GM19397 (cell line): ENCODE results near the gene STK40.

ENCODE experiments used
- ATAC-seq: cut with Tn5 transposase; IDR thresholded peaks from one replicate; pipeline ENCODE4 v1.9.1; 2021; ENCODE audit warnings: mild to moderate bottlenecking, moderate library complexity; ENCODE audit not compliant: unreplicated experiment

Gene STK40

GRCh38 chr1:36398370-36398977 is 12.8 kb upstream of the STK40 start:
- ATAC-seq = no peak

DNA sequence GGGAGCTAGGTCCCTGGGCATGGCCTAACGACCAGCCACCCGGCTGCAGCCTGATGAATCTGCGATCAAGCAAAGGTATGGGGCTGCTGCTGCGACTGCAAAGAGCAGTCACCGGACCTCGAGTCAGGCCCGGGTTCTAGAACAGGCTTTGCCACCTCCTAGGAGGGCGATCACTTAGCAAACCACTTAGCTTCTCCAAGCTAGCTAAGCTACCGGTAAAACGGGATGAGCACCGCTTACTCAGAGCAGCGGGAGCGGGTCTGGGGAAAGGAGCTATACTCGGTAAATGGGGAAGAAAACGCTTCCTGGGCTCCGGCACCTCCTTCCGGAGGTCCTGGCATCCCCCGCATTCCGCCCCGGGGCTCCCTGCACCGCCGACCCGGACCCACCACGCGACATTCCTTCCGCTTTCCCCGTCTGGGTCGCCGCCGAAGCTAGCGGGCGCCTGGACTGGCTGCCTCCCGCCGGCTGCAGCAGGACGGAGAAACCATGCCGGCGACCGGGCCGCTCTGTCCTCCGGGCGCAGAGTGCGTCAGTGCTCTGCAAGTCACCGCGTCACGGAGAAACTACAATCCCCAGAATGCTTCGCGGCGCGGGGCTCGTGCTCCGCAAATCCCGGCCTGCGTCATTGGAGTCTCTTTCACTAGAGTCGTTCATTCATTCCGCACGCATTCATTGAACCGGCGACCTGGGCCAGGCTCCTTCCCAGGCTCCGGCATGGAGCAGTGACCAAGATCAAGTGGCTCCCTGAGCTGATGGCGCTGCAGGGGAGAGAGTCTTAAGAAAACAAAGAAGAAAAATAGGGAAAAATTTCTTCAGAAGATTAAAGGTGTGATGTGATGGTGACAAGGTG is 11.9 kb upstream of the STK40 start, which contains the start of gene LSM10:
Gene LSM10, minus strand, starts transcription at position 531 of the 853 bp plus-strand sequence. CDS start 3,779 bp downstream, outside the sequence.
- ATAC-seq = peak; percentile 85

GRCh38 chr1:36397083-36397377 is 11.3 kb upstream of the STK40 start:
- ATAC-seq = no peak

DNA sequence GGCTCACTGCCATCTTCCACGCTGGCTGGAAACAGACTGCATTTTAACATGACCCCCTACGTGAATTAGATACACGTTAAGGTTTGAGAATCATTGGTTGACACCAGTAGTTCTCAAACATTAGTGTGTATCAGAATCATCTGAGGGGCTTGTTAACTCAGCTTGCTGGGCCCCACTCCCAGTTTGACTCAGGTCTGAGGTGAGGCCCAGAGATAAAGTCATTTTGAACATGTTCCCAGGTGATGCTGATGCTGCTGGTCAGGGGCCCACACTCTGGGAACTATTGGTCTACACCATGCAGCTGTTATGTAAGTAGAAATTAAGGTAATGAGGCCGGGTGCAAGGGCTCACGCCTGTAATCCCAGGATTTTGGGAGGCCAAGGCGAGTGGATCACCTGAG is 10.6 kb upstream of the STK40 start:
- ATAC-seq = no peak

GRCh38 chr1:36393686-36394085 is 8.0 kb upstream of the STK40 start:
- no peak for ATAC-seq

- ATAC-seq = no peak
Observed at GRCh38 chr1:36392836-36393235, 7.1 kb upstream of the STK40 start.

- no peak for ATAC-seq
Observed at GRCh38 chr1:36391271-36391670, 5.5 kb upstream of the STK40 start.

DNA sequence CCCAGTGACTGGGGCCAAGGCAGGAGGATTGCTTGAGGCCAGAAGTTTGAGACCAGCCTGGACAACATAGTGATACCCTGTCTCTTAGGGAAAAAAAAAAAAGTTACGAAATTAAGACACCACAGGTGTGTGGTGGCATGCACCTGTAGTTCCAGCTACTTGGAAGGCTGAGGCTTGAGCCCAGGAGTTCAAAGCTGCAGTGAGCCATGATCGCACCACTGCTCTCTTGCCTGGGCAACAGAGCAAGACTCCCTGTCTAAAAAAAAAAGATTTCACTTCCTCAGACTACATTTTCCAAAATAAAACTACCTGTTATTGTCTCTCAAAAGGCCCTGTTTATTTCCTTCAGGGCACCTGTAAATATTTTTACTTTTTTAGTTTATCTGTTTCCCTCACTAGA is 4.7 kb upstream of the STK40 start:
- no peak for ATAC-seq

DNA sequence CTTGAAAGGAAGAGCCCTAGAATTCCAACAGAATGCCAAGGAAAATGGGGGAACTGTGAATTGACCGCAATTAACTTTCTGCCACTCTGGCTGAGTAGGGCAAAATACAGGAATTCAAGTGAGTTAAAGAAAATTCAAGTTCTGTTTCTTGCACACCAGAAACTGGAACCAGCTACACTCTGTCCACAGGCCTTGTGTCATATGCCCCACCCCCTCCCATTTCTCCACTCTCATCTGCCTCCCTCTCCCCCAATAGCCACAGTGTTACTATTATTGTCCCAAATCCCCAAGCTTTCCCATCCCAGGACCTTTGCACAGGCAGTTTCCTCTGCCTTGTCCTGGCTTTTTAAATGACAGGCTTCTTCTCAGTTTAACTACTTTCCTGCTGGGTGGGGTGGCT is 4.3 kb upstream of the STK40 start:
- no peak for ATAC-seq

DNA sequence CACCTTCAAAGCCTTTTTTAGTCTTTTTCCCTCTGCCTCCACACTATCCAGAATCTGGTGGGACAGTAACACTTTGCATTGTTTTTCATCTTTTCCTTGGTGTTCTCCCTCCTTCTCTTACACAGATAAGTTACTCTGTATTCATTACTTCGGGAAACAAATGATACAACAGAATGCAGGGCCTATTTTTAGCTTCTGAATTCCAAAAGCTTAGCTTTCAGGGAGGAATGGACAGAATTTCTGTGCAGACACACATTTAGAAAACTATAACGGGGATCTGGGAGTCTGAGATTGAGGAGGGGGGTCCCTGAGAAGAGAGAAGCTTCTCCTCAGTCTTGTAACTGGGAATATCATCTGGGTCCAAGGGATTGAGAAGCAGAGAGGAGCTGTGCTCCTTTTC is 3.5 kb upstream of the STK40 start:
- no peak for ATAC-seq

DNA sequence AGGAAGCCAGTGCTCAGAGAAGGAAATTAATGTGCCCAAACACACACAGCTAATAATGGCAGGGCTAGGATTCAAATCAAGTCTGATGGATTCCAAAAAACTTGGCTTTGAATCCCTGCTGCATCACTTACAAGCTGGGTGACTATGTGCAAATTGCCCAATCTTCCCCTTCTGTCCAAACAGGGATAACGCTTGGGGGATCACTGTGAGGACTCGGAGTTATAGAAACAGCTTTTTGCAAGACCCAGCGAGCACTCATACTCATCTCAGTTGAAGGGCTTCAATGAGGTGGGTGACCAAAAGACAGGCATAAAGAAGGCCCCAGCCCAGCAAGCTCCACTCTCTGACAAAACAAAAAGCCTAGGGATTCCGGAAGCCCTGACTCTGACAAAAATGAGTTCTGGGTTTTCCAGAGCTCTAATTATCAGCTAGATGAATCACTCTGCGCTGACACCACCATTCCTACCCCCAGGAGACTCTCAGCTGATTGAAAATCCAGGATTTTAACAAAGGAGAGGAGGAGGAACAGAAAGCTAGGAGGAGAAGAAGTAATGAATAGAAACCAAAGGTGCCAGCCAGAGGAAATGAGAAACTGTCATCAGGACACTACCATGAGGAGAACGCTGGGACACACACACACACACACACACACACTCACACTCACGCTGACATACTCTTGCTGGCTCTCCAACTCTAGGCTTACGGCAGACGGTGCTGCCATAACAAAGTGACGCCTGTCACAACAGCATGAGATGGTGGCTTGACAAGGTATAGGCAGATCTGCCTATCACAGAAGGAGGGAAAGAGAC is 1.6 kb upstream of the STK40 start:
- ATAC-seq = no peak

DNA sequence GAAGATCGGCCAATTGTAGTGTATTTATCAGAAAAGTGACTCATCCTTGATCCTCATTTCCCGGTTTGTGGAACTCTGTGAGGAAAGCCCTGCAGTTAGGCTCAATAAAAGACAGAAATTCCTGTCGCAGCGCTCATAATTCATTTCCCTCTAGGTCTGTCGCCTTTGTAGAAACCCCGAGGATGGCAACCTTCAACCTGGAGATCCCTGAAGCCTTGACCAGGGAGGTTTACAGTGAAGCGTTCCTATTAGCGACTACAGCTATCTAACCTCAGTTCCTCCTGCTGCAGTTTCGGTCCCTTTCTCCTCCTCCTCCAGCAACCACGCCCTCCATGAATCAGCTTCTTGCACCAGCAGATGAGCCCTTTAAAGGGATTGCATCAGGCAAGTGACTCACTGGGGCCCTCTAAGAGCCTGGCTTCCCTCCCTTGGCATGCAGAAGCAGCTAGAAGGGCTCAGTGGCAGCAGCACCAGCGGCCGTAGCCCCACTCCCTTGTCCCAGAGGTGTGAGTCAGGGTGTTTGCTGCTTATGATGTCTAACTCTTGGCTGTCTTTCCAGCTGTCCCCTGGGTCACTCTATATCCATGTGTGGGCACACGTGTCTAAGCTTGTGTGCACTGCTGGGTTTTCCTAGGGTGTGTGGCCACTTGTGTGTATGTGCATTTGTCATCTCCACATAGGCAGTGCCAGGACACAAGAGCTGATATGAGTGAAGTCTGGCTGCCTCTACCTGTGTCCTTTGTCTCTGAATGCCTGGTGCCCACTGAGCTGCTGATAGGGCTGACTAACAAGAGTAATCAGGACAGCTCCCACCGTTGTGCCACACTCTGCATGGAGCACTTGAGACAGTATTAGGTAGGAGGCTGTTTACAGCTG is 779 bp upstream of the STK40 start:
- ATAC-seq = peak; percentile 27

GRCh38 chr1:36384542-36385409 is 948 bp downstream of the STK40 start:
- no peak for ATAC-seq

GRCh38 chr1:36383240-36383639 is 2.5 kb downstream of the STK40 start:
- ATAC-seq = no peak

DNA sequence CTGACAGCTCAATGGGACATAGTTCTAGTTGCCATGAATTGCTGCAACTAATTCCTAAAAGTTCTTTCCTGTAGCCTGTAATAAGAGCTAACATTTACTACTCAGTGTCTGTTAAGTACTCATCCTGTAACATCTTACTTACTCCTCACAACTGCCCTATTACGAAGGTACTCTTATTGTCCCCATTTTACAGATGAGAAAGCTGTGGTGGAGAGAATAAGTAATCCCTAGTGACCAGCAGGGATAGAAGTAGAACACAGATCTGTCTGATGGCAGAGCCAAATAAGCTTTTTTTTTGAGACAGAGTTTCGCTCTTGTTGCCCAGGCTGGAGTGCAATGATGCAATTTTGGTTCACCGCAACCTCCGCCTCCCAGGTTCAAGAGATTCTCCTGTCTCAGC is 3.1 kb downstream of the STK40 start:
- no peak for ATAC-seq

- ATAC-seq = no peak
Observed at GRCh38 chr1:36382231-36382630, 3.5 kb downstream of the STK40 start.

DNA sequence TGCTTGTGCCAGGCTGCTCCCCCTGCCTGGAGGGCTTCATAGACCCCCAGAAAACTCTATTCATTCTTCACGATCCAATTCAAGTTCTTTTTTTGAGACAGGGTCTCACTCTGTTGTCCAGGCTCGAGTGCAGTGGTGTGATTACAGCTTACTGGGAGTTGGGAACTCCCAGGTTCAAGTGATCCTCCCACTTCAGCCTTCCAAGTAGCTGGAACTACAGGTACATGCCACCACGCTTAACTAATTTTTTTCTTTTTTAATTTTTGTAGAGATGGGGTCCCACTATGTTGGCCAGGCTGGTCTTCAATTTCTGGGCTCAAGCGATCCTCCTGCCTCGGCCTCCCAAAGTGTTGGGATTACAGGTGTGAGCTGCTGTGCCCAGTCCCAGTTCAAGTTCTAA is 4.3 kb downstream of the STK40 start:
- ATAC-seq = no peak

DNA sequence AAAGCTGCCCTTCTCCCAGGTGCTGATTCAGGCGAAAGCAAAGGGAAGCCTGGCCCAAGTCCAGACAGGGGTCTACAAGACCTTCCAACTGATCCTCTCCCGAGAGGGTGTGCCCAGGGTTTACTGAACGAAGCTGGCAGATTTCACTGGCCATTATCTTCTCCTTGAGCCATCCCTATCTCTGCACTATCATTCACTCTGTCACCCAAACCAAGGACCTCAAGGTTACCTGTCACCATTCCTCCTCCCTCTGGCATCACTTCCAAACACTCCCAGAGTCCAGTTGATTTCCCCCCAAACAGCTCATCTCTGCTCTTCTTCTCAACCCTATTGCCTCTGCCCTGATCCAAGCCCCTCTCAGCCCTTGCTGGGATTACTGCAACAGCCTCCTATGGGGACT is 4.9 kb downstream of the STK40 start:
- no peak for ATAC-seq

DNA sequence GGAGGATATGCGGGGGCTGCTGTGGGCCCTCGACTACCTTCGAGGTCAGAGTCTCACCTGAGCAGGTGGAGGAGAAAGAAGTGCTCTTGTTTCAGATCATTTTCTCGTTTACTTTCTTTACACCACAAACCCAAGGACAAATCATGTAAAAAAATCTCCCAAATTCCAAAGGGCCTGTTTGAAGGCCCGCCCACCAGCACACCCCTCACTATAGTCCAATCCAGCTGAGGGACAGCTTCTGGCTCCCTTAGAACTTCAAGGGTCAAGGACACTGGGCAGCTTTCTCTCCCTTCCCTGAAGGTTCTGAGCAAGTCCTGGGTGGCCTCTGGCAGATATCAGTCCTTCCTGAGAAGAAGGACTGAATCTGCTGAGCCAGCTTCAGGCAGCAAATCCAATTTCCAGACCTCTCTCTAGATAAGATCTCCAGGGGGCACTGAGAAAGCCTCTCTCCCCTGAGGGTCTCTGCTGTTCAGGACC is 5.5 kb downstream of the STK40 start:
- no peak for ATAC-seq
